OCI-LY3 (cell line): ENCODE results near the gene HNRNPF.
A peak's percentile ranks its signal among the peaks of the same experiment; 100 is the strongest.
"Not testable (repeated sequence)": the region's sequence is repeated elsewhere in the genome, so short reads cannot be mapped to it uniquely, and the experiment has no call there.

Source experiments
- H2AFZ ChIP-seq: fragments of 200-600, 300-600 bp; shearing (Covaris generic); 2 replicates; pipeline ENCODE4 v1.6.0; 2014; ENCODE audit warnings: antibody characterized with exemption, low read depth, low read length
- H3K27ac ChIP-seq: fragments of 200-600, 300-600 bp; sonication (generic); 2 replicates; pipeline ENCODE4 v1.5.1; 2014; ENCODE audit warnings: mild to moderate bottlenecking, low read length, moderate library complexity, mixed read lengths
- H3K27me3 ChIP-seq: fragments of 200-600, 300-600 bp; sonication (generic); 2 replicates; pipeline ENCODE4 v1.6.1; 2014; ENCODE audit warnings: low read depth, low read length, mixed read lengths
- H3K36me3 ChIP-seq: fragments of 200-600, 300-600 bp; sonication (generic); replicated peaks from 2 replicates; pipeline ENCODE3; 2014; ENCODE audit warnings: low read depth, low read length, mixed read lengths
- H3K4me1 ChIP-seq: fragments of 300-600, 200-600 bp; sonication (generic); 2 replicates; pipeline ENCODE4 v1.6.1; 2014; ENCODE audit warnings: low read length, mixed read lengths
- H3K4me2 ChIP-seq: fragments of 200-600, 300-600 bp; sonication (generic); 2 replicates; pipeline ENCODE4 v1.6.1; 2014; ENCODE audit warnings: low read length, mixed read lengths
- H3K4me3 ChIP-seq: fragments of 300-600, 200-600 bp; sonication (generic); 2 replicates; pipeline ENCODE4 v1.5.1; 2014; ENCODE audit warnings: antibody characterized with exemption, mild to moderate bottlenecking, low read length, moderate library complexity
- H3K79me2 ChIP-seq: fragments of 300-600, 200-600 bp; shearing (Covaris generic); 2 replicates; pipeline ENCODE4 v1.6.1; 2014; ENCODE audit warnings: mild to moderate bottlenecking, low read length, mixed read lengths
- H3K9ac ChIP-seq: fragments of 300-600, 200-600 bp; shearing (Covaris generic); 2 replicates; pipeline ENCODE4 v1.6.0; 2014; ENCODE audit warnings: mild to moderate bottlenecking, low read length, moderate library complexity
- H3K9me3 ChIP-seq: fragments of 200-600, 300-600 bp; shearing (Covaris generic); 2 replicates; pipeline ENCODE4 v1.6.1; 2014; ENCODE audit warnings: low read length, mixed read lengths; ENCODE audit not compliant: insufficient read depth
- H4K20me1 ChIP-seq: fragments of 200-600, 300-600 bp; sonication (generic); 2 replicates; pipeline ENCODE4 v1.6.1; 2016; ENCODE audit warnings: low read length, mixed read lengths; ENCODE audit not compliant: insufficient read depth
- EZH2phosphoT487 ChIP-seq: fragments of 200-600 bp; shearing (Covaris generic); IDR thresholded peaks from 2 replicates; pipeline ENCODE4 v1.6.1; 2018; ENCODE audit warnings: antibody characterized with exemption, mixed run types, low read depth
- TF ChIP-seq, protein P1 (sequence below): fragments of 200-600, 300-600 bp; sonication (generic); IDR thresholded peaks from 2 replicates; pipeline ENCODE4 v1.5.1; 2014; ENCODE audit warnings: antibody characterized with exemption, low read length, low read depth

HNRNPF gene

DNA sequence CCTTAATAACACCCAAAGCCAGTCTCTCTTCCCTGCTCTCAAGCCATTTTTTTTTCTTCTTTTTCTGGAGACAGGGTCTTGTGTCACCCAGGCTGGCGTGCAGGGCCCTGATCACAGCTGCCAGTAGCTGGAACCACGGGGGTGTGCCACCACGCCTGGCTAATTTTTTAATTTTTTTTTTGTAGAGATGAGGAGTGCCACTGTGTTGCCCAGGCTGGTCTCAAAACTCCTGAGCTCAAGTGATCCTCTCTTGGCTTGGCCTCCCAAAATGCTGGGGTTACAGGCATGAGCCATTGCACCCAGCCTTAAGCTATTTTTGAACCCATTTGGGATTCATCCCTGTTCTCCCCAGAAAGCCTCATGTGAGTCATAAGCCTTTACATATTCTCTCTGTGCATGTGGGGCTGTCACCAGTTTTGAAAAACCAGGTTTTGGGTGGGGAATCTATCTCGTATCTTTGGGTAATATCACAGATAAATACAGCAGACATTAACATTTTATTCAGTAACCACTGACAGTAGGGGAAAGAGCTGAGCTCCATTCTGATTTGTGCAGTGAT, 43.4 kb upstream of the HNRNPF start:
- H3K27ac ChIP-seq, result peak overlapping the region; percentile 61
- no peak overlapping the region for H3K4me3 ChIP-seq
- peak overlapping the region; percentile 60; the same call in 1 of the 2 replicates for H2AFZ ChIP-seq

DNA sequence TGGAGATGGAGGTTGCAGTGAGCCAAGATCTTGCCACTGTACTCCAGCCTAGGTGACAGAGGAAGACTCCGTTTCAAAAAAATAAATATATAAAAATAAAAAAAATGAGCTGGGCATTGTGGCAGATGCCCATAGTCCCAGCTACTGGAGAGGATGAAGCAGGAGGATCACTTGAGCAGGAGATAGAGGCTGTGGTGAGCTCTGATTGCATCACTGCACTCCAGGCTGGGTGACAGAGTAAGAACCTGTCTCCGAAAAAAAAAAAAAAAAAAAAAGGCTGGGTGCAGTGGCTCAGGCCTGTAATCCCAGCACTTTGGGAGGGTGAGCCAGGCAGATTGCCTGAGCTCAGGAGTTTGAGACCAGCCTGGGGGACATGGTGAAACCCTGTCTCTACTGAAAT, 39.8 kb upstream of the HNRNPF start:
- Histone ChIP-seq H3K27me3 (no peaks in the 10 kb centered on the region), H3K79me2 (no peaks in the 10 kb centered on the region), H3K27ac (no peak overlapping the region)

More for the DNA sequence above, 43.4 kb upstream of the HNRNPF start:
- Histone ChIP-seq H3K79me2 (peaks cover 10% of the 10 kb centered on the region), H4K20me1 (no peaks in the 10 kb centered on the region), H3K9me3 (no peaks in the 10 kb centered on the region; the same call in 1 of the 2 replicates), H3K27me3 (no peaks in the 10 kb centered on the region), H3K36me3 (no peaks in the 10 kb centered on the region), H3K4me2 (peak overlapping the region; percentile 65), H3K9ac (peak overlapping the region; percentile 22; the same call in 1 of the 2 replicates), H3K4me1 (peaks cover 29% of the 10 kb centered on the region)
- TF ChIP-seq EZH2phosphoT487, result no peak
- TF ChIP-seq, protein P1, sequence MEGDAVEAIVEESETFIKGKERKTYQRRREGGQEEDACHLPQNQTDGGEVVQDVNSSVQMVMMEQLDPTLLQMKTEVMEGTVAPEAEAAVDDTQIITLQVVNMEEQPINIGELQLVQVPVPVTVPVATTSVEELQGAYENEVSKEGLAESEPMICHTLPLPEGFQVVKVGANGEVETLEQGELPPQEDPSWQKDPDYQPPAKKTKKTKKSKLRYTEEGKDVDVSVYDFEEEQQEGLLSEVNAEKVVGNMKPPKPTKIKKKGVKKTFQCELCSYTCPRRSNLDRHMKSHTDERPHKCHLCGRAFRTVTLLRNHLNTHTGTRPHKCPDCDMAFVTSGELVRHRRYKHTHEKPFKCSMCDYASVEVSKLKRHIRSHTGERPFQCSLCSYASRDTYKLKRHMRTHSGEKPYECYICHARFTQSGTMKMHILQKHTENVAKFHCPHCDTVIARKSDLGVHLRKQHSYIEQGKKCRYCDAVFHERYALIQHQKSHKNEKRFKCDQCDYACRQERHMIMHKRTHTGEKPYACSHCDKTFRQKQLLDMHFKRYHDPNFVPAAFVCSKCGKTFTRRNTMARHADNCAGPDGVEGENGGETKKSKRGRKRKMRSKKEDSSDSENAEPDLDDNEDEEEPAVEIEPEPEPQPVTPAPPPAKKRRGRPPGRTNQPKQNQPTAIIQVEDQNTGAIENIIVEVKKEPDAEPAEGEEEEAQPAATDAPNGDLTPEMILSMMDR, result no peak

DNA sequence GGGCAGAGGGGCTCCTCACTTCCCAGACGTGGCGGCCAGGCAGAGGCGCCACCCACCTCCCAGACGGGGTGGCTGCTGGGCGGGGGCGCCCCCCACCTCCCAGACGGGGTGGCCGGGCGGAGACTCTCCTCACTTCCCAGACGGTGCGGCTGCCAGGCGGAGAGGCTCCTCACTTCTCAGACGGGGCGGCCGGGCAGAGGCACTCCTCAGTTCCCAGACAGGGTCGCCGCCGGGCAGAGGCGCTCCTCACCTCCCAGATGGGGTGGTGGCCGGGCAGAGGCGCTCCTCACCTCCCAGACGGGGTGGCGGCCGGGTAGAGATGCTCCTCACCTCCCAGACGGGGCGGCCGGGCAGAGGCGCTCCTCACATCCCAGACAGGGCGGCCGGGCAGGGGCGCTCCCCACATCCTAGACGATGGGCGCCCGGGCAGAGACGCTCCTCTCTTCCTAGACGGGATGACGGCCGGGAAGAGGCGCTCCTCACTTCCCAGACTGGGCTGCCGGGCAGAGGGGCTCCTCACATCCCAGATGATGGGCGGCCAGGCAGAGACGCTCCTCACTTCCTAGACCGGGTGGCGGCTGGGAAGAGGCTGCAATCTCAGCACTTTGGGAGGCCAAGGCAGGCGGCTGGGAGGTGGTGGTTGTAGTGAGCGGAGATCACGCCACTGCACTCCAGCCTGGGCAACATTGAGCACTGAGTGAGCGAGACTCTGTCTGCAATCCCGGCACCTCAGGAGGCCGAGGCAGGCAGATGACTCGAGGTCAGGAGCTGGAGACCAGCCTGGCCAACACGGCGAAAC, 37.4 kb upstream of the HNRNPF start:
- not testable (repeated sequence) for H3K4me3 ChIP-seq, H4K20me1 ChIP-seq, H3K27ac ChIP-seq, H3K9me3 ChIP-seq, H2AFZ ChIP-seq, H3K9ac ChIP-seq, H3K27me3 ChIP-seq, H3K4me2 ChIP-seq, H3K4me1 ChIP-seq, H3K79me2 ChIP-seq, H3K36me3 ChIP-seq

More for the DNA sequence above, 39.8 kb upstream of the HNRNPF start:
- no peaks in the 10 kb centered on the region; the same call in 1 of the 2 replicates for H3K9me3 ChIP-seq
- H3K9ac ChIP-seq, result no peak overlapping the region
- no peak for TF ChIP-seq EZH2phosphoT487
- TF ChIP-seq, protein P1, result no peak
- no peaks in the 10 kb centered on the region for H4K20me1 ChIP-seq
- H3K4me3 ChIP-seq, result no peak overlapping the region
- H3K36me3 ChIP-seq, result no peaks in the 10 kb centered on the region
- H2AFZ ChIP-seq, result no peak overlapping the region
- no peak overlapping the region for H3K4me2 ChIP-seq
- H3K4me1 ChIP-seq, result peaks cover 17% of the 10 kb centered on the region

DNA sequence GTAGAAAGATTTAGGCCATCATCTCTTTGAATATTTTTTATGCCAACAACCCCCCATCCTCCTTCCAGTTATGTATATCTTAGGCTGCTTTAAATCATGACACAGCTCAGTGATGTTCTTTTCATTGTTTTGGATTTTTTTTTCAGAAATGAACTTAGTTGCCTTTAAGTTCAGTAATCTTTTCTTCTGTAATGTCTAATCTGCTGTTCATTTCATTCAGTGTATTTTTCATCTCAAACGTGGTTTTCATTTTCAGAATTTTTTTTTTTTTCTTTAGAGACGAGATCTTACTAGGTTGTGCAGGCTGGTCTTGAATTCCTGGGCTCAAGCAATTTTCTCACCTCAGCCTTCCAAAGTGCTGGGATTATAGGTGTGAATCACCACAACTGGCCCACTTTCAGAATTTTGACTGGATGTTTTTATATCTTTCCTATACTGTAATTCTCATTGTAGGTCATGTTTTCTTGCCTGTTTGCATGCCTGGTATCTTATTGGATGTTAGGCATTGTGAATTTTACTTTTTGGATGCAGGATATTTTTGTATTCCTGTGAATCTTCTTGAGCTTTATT, 36.0 kb upstream of the HNRNPF start:
- H3K79me2 ChIP-seq, result no peaks in the 10 kb centered on the region
- H3K4me1 ChIP-seq, result no peaks in the 10 kb centered on the region
- H3K27me3 ChIP-seq, result no peaks in the 10 kb centered on the region
- no peaks in the 10 kb centered on the region for H4K20me1 ChIP-seq
- no peak overlapping the region for H2AFZ ChIP-seq
- TF ChIP-seq EZH2phosphoT487, result no peak
- TF ChIP-seq, protein P1, result no peak
- no peak overlapping the region for H3K4me3 ChIP-seq
- no peaks in the 10 kb centered on the region for H3K36me3 ChIP-seq
- H3K9me3 ChIP-seq, result no peaks in the 10 kb centered on the region
- no peak overlapping the region for H3K4me2 ChIP-seq
- no peak overlapping the region for H3K9ac ChIP-seq
- H3K27ac ChIP-seq, result no peak overlapping the region
